ELF-1 (cell line): ENCODE measurements around the gene ZNF597.

ENCODE experiments used
- DNase-seq: peaks from one replicate; pipeline ENCODE4 v3.0.0-alpha.2; 2016; ENCODE audit warnings: low read depth, low spot score

The ZNF597 gene

GRCh38 chr16:3443108-3444031, at the start of gene ZNF597, which contains the start of gene NAA60:
ZNF597 (minus strand) TSS chr16:3443504; CDS start chr16:3443153, 351 bp downstream.
NAA60 (plus strand) TSS chr16:3443680; CDS start chr16:3476228, 32,548 bp downstream.
- peak; percentile 92 for DNase-seq

- no peak for DNase-seq
Observed at GRCh38 chr16:3492356-3492755, 49.1 kb upstream of the ZNF597 start.

GRCh38 chr16:3490911-3491629, 47.8 kb upstream of the ZNF597 start:
- DNase-seq: no peak

- DNase-seq: no peak
Observed at GRCh38 chr16:3488801-3489200, 45.5 kb upstream of the ZNF597 start.

GRCh38 chr16:3487521-3488410, 44.5 kb upstream of the ZNF597 start:
- no peak for DNase-seq

- DNase-seq: no peak
Observed at GRCh38 chr16:3486506-3487215, 43.4 kb upstream of the ZNF597 start.

GRCh38 chr16:3485821-3486505, 42.7 kb upstream of the ZNF597 start:
- no peak for DNase-seq

- DNase-seq: no peak
Observed at GRCh38 chr16:3485097-3485745, 41.9 kb upstream of the ZNF597 start.

GRCh38 chr16:3484318-3485096, 41.2 kb upstream of the ZNF597 start:
- no peak for DNase-seq

- no peak for DNase-seq
Observed at GRCh38 chr16:3482659-3483241, 39.4 kb upstream of the ZNF597 start.

- DNase-seq: no peak
Observed at GRCh38 chr16:3481696-3482658, 38.7 kb upstream of the ZNF597 start.

GRCh38 chr16:3480901-3481695, 37.8 kb upstream of the ZNF597 start:
- DNase-seq: peak; percentile 27

GRCh38 chr16:3479654-3480216, 36.4 kb upstream of the ZNF597 start:
- DNase-seq: no peak

- DNase-seq: peak; percentile 53
Observed at GRCh38 chr16:3478242-3478925, 35.1 kb upstream of the ZNF597 start.

GRCh38 chr16:3476409-3476808, 33.1 kb upstream of the ZNF597 start:
- DNase-seq: no peak
